Hepatocyte (in vitro differentiated cells): ENCODE data around the gene THRA.

ENCODE experiments used
- CTCF ChIP-seq: fragments of 200-600 bp; sonication (generic); IDR thresholded peaks from 2 replicates; pipeline ENCODE4 v1.5.1; 2016; ENCODE audit warnings: antibody characterized with exemption, mild to moderate bottlenecking; ENCODE audit not compliant: poor library complexity
- EZH2 ChIP-seq: fragments of 200-600 bp; sonication (generic); IDR thresholded peaks from 2 replicates; pipeline ENCODE4 v1.6.1; 2016; ENCODE audit warnings: antibody characterized with exemption, mild to moderate bottlenecking, borderline replicate concordance

GRCh38 chr17:40094874-40095273, 32.1 kb downstream of the THRA start:
- TF ChIP-seq EZH2 (no peak), CTCF (no peak)
